Activated gamma-delta T cell treated with Interleukin-2 at 50 U/mL for 16 hours (primary cell): ENCODE data around the gene B3GNT8.
"Not testable (repeated sequence)": the region's sequence is repeated elsewhere in the genome, so short reads cannot be mapped to it uniquely, and the experiment has no call there.

Source experiments
- DNase-seq: peaks from one replicate; pipeline ENCODE4 v3.0.0-alpha.2; 2020

The B3GNT8 gene

GRCh38 chr19:41426952-41427646 is at the start of gene B3GNT8:
TSS of gene B3GNT8 (minus strand) at chr19:41427374. CDS start at chr19:41426778, 596 bp downstream.
- DNase-seq = peak; percentile 39

- no peak for DNase-seq
Measured at GRCh38 chr19:41476583-41476982, 49.4 kb upstream of the B3GNT8 start.

GRCh38 chr19:41463257-41464256 is 36.4 kb upstream of the B3GNT8 start:
- DNase-seq = not testable (repeated sequence)

GRCh38 chr19:41462497-41462896 is 35.3 kb upstream of the B3GNT8 start:
- no peak for DNase-seq

GRCh38 chr19:41457241-41457640 is 30.1 kb upstream of the B3GNT8 start:
- no peak for DNase-seq

- DNase-seq = no peak
Measured at GRCh38 chr19:41456342-41456918, 29.3 kb upstream of the B3GNT8 start.

- DNase-seq = no peak
Measured at GRCh38 chr19:41455936-41456335, 28.8 kb upstream of the B3GNT8 start.

GRCh38 chr19:41452584-41453275 is 25.6 kb upstream of the B3GNT8 start:
- no peak for DNase-seq

GRCh38 chr19:41449865-41450178 is 22.6 kb upstream of the B3GNT8 start:
- DNase-seq = no peak

- peak; percentile 71 for DNase-seq
Measured at GRCh38 chr19:41449079-41449864, 22.1 kb upstream of the B3GNT8 start.

GRCh38 chr19:41447732-41448332 is 20.7 kb upstream of the B3GNT8 start:
- DNase-seq = no peak

GRCh38 chr19:41445575-41445974 is 18.4 kb upstream of the B3GNT8 start:
- no peak for DNase-seq

- no peak for DNase-seq
Measured at GRCh38 chr19:41443813-41444455, 16.8 kb upstream of the B3GNT8 start.

- no peak for DNase-seq
Measured at GRCh38 chr19:41442473-41443355, 15.5 kb upstream of the B3GNT8 start, which contains the start of gene ERICH4. TSS of gene ERICH4 (plus strand) at chr19:41443156. CDS start at chr19:41443170, 14 bp downstream.

GRCh38 chr19:41441321-41441945 is 14.3 kb upstream of the B3GNT8 start:
- no peak for DNase-seq

GRCh38 chr19:41439441-41440222 is 12.5 kb upstream of the B3GNT8 start, which contains the start of gene DMAC2:
TSS of gene DMAC2 (minus strand) at chr19:41439912. CDS start at chr19:41439899, 13 bp downstream.
- DNase-seq = peak; percentile 94

GRCh38 chr19:41437944-41438574 is 10.9 kb upstream of the B3GNT8 start:
- DNase-seq = no peak

- DNase-seq = no peak
Measured at GRCh38 chr19:41436674-41436951, 9.4 kb upstream of the B3GNT8 start.
